Glutamatergic neuron (in vitro differentiated cells): ENCODE data around the gene CMTM5. TPM values are rescaled to one million over a fixed set of nuclear protein-coding genes. Genes with fewer than 3 reads are reported as not detected.

Experiments used
- DNase-seq: peaks from one replicate; pipeline ENCODE4 v3.0.0; 2022
- H3K27ac Mint-ChIP-seq: one replicate; pipeline ENCODE4 v1.8.0; 2020; ENCODE audit warnings: mild to moderate bottlenecking, mixed read lengths, inconsistent platforms; ENCODE audit not compliant: unreplicated experiment
- H3K27me3 Mint-ChIP-seq: one replicate; pipeline ENCODE4 v1.8.0; 2020; ENCODE audit warnings: mild to moderate bottlenecking, moderate library complexity, mixed read lengths, inconsistent platforms; ENCODE audit not compliant: unreplicated experiment
- H3K36me3 Mint-ChIP-seq: one replicate; pipeline ENCODE4 v1.8.0; 2020; ENCODE audit warnings: mild to moderate bottlenecking, mixed read lengths, inconsistent platforms; ENCODE audit not compliant: unreplicated experiment
- H3K4me1 Mint-ChIP-seq: one replicate; pipeline ENCODE4 v1.8.0; 2020; ENCODE audit warnings: mild to moderate bottlenecking, low read depth, mixed read lengths, inconsistent platforms; ENCODE audit not compliant: unreplicated experiment
- H3K4me3 Mint-ChIP-seq: one replicate; pipeline ENCODE4 v1.8.0; 2020; ENCODE audit warnings: mild to moderate bottlenecking, mixed read lengths, inconsistent platforms; ENCODE audit not compliant: unreplicated experiment
- H3K9me3 Mint-ChIP-seq: one replicate; pipeline ENCODE4 v1.8.0; 2020; ENCODE audit warnings: mild to moderate bottlenecking, moderate library complexity, mixed read lengths, inconsistent platforms; ENCODE audit not compliant: unreplicated experiment
- CTCF ChIP-seq: fragments of 200-600 bp; sonication (generic); IDR thresholded peaks from one replicate; pipeline ENCODE4 v1.5.0; 2021; ENCODE audit not compliant: partially characterized antibody, unreplicated experiment
- total RNA-seq: library from RNA; stranded (reverse); fragmentation: NEBNext Ultra II Directional; extraction: Animal tissue kit (Norgen Biotek cat#: 25700); gene quantifications from one replicate; pipeline ENCODE4 v1.2.1, GENCODE V29; 2021; ENCODE audit not compliant: unreplicated experiment

The CMTM5 gene
- total RNA-seq, 1 donor from 2014 or later = not detected

GRCh38 chr14:23358042-23358441 is 18.8 kb upstream of the CMTM5 start:
- Mint-ChIP-seq H3K4me3 (no peak overlapping the region), H3K27me3 (peaks cover 9% of the 10 kb centered on the region), H3K36me3 (peaks cover 11% of the 10 kb centered on the region), H3K27ac (no peak overlapping the region), H3K9me3 (peaks cover 15% of the 10 kb centered on the region), H3K4me1 (peaks cover 16% of the 10 kb centered on the region)
- TF ChIP-seq CTCF = no peak
- DNase-seq = no peak

GRCh38 chr14:23358553-23359166 is 18.2 kb upstream of the CMTM5 start:
- peaks cover 14% of the 10 kb centered on the region for H3K9me3 Mint-ChIP-seq
- peaks cover 14% of the 10 kb centered on the region for H3K4me1 Mint-ChIP-seq
- DNase-seq = no peak
- TF ChIP-seq CTCF = no peak
- no peak overlapping the region for H3K4me3 Mint-ChIP-seq
- no peak overlapping the region for H3K27ac Mint-ChIP-seq
- peaks cover 9% of the 10 kb centered on the region for H3K27me3 Mint-ChIP-seq
- H3K36me3 Mint-ChIP-seq = peaks cover 11% of the 10 kb centered on the region

GRCh38 chr14:23359167-23359626 is 17.6 kb upstream of the CMTM5 start:
- peaks cover 9% of the 10 kb centered on the region for H3K27me3 Mint-ChIP-seq
- no peak for DNase-seq

GRCh38 chr14:23359722-23360447 is 17.0 kb upstream of the CMTM5 start:
- peaks cover 14% of the 10 kb centered on the region for H3K9me3 Mint-ChIP-seq
- no peak for TF ChIP-seq CTCF
- peaks cover 11% of the 10 kb centered on the region for H3K36me3 Mint-ChIP-seq
- H3K4me1 Mint-ChIP-seq = peaks cover 15% of the 10 kb centered on the region
- H3K27ac Mint-ChIP-seq = no peak overlapping the region
- H3K4me3 Mint-ChIP-seq = no peak overlapping the region
- DNase-seq = no peak
- peaks cover 16% of the 10 kb centered on the region for H3K27me3 Mint-ChIP-seq

More at GRCh38 chr14:23359167-23359626, 17.6 kb upstream of the CMTM5 start:
- H3K27ac Mint-ChIP-seq = no peak overlapping the region
- H3K36me3 Mint-ChIP-seq = peaks cover 11% of the 10 kb centered on the region
- no peak overlapping the region for H3K4me3 Mint-ChIP-seq
- no peak for TF ChIP-seq CTCF
- peaks cover 13% of the 10 kb centered on the region for H3K4me1 Mint-ChIP-seq
- H3K9me3 Mint-ChIP-seq = peaks cover 13% of the 10 kb centered on the region

- H3K27ac Mint-ChIP-seq = no peak overlapping the region
- no peak for DNase-seq
- peaks cover 6% of the 10 kb centered on the region for H3K36me3 Mint-ChIP-seq
- peaks cover 15% of the 10 kb centered on the region for H3K4me1 Mint-ChIP-seq
- H3K9me3 Mint-ChIP-seq = peaks cover 13% of the 10 kb centered on the region
- no peak for TF ChIP-seq CTCF
- peaks cover 17% of the 10 kb centered on the region for H3K27me3 Mint-ChIP-seq
- no peak overlapping the region for H3K4me3 Mint-ChIP-seq
Measured at GRCh38 chr14:23360496-23360895, 16.4 kb upstream of the CMTM5 start.
